ENCODE measurements around the gene ACIN1. TPM values are rescaled to one million over a fixed set of nuclear protein-coding genes. Genes with fewer than 3 reads are reported as not detected.

The ACIN1 gene
- total RNA-seq, 1 experiment from 2014 or later = 333 TPM

DNA sequence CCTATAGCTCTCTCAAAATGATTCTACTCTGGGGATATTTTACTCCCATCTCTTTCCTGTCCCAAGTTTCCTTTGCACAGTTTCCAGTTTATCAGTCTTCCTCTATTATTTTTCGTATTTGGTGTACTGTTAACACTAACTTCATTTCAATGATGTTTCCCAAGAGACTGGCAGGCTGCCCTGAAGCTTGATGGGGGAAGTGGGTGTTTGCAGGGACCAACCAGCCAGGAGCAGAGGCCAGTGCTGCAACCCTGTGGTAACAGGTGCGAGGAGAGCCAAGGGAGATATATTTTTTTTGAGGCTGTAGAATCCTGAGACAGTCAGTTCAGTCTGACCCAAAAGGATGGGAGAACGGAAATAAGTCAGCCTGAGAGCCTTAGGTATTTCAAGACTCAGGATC, 35.9 kb upstream of the ACIN1 start:
- no peak overlapping the region for H2BK20ac ChIP-seq (ENCODE audit: low read depth, low read length, poor library complexity, severe bottlenecking)
- H3K9ac ChIP-seq (ENCODE audit: extremely low read depth, insufficient read length, low read length) = no peak overlapping the region
- H2BK5ac ChIP-seq (ENCODE audit: insufficient read length, low read length) = no peak overlapping the region
- H3K79me1 ChIP-seq (ENCODE audit: insufficient read depth, low read depth, low read length, poor library complexity, severe bottlenecking) = no peaks in the 10 kb centered on the region
- H3K27me3 ChIP-seq (ENCODE audit: insufficient read depth, low read length) = peaks cover 1% of the 10 kb centered on the region; the same call in 1 of the 2 replicates
- H3T11ph ChIP-seq (ENCODE audit: low read length) = no peak overlapping the region
- no peak overlapping the region for H3K4me2 ChIP-seq (ENCODE audit: insufficient read depth, insufficient read length, low read length)
- H3K18ac ChIP-seq (ENCODE audit: insufficient read length, low read depth, low read length) = no peak overlapping the region
- no peak overlapping the region for H4K8ac ChIP-seq (replicated peaks; ENCODE audit: insufficient read length, low read depth, low read length)
- H3K36me3 Mint-ChIP-seq (ENCODE audit: insufficient read depth in 1 of 3, low read depth in 3 of 3) = peaks cover 36 to 57% (median 51%) of the 10 kb centered on the region in 3 experiments; a peak in 6 of 7 replicates
- H3K23ac ChIP-seq (ENCODE audit: insufficient read length, low read depth, low read length) = no peak overlapping the region
- WGBS (ENCODE audit: extremely low coverage, insufficient read length, low lambda C conversion rate) = no CpG with 5 or more reads among the region's 3 CpGs
- H3K4me1 ChIP-seq (ENCODE audit: insufficient read depth, low read length) = no peaks in the 10 kb centered on the region; the same call in 1 of the 2 replicates
- no peak overlapping the region for H2AK5ac ChIP-seq (ENCODE audit: insufficient read length, low read length)
- no peak overlapping the region for H3K56ac ChIP-seq (ENCODE audit: insufficient read length, low read depth, low read length)
- H4K5ac ChIP-seq (ENCODE audit: insufficient read length, low read depth, low read length) = no peak overlapping the region
- no peak overlapping the region for H4K91ac ChIP-seq (ENCODE audit: insufficient read length, low read depth, low read length)
- H3K9me3 ChIP-seq (ENCODE audit: control insufficient read depth, low read depth, low read length) = no peaks in the 10 kb centered on the region
- no peak for DNase-seq
- H3K27ac ChIP-seq (ENCODE audit: insufficient read length, low read depth, low read length) = no peak overlapping the region
- peaks cover 3 to 6% of the 10 kb centered on the region in 2 experiments for H3K4me1 Mint-ChIP-seq
- no peak overlapping the region for H3K4ac ChIP-seq (ENCODE audit: low read depth, low read length)
- H2AFZ ChIP-seq (ENCODE audit: low read length) = no peak overlapping the region
- TF ChIP-seq, protein P1, sequence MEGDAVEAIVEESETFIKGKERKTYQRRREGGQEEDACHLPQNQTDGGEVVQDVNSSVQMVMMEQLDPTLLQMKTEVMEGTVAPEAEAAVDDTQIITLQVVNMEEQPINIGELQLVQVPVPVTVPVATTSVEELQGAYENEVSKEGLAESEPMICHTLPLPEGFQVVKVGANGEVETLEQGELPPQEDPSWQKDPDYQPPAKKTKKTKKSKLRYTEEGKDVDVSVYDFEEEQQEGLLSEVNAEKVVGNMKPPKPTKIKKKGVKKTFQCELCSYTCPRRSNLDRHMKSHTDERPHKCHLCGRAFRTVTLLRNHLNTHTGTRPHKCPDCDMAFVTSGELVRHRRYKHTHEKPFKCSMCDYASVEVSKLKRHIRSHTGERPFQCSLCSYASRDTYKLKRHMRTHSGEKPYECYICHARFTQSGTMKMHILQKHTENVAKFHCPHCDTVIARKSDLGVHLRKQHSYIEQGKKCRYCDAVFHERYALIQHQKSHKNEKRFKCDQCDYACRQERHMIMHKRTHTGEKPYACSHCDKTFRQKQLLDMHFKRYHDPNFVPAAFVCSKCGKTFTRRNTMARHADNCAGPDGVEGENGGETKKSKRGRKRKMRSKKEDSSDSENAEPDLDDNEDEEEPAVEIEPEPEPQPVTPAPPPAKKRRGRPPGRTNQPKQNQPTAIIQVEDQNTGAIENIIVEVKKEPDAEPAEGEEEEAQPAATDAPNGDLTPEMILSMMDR (conservative IDR thresholded peaks at IDR 0.05) = no peak
- no peak overlapping the region for H2BK12ac ChIP-seq (ENCODE audit: insufficient read length, low read depth, low read length)
- H3K9me3 Mint-ChIP-seq = no peaks in the 10 kb centered on the region
- no peaks in the 10 kb centered on the region for H3K79me2 ChIP-seq (ENCODE audit: insufficient read depth, low read length)
- no peak overlapping the region for H2BK120ac ChIP-seq (ENCODE audit: low read depth, low read length, poor library complexity, severe bottlenecking)
- H3K4me3 Mint-ChIP-seq = no peak overlapping the region
- no peak overlapping the region for H3K14ac ChIP-seq (ENCODE audit: insufficient read depth, low read length)
- H3K27me3 Mint-ChIP-seq (ENCODE audit: low read depth) = no peaks in the 10 kb centered on the region
- no peaks in the 10 kb centered on the region for H3K23me2 ChIP-seq (ENCODE audit: insufficient read length, low read depth, low read length, poor library complexity, severe bottlenecking)
- no peaks in the 10 kb centered on the region for H4K20me1 ChIP-seq (ENCODE audit: control insufficient read depth, insufficient read depth, insufficient read length)
- no peak overlapping the region for H3K27ac Mint-ChIP-seq
- no peak overlapping the region for H2BK15ac ChIP-seq (ENCODE audit: low read depth, low read length)
